Measurements from ENCODE around the gene PLEKHH1.

The PLEKHH1 gene

GRCh38 chr14:67510836-67511235 is 22.3 kb upstream of the PLEKHH1 start:
- DNase-seq = no peak

DNA sequence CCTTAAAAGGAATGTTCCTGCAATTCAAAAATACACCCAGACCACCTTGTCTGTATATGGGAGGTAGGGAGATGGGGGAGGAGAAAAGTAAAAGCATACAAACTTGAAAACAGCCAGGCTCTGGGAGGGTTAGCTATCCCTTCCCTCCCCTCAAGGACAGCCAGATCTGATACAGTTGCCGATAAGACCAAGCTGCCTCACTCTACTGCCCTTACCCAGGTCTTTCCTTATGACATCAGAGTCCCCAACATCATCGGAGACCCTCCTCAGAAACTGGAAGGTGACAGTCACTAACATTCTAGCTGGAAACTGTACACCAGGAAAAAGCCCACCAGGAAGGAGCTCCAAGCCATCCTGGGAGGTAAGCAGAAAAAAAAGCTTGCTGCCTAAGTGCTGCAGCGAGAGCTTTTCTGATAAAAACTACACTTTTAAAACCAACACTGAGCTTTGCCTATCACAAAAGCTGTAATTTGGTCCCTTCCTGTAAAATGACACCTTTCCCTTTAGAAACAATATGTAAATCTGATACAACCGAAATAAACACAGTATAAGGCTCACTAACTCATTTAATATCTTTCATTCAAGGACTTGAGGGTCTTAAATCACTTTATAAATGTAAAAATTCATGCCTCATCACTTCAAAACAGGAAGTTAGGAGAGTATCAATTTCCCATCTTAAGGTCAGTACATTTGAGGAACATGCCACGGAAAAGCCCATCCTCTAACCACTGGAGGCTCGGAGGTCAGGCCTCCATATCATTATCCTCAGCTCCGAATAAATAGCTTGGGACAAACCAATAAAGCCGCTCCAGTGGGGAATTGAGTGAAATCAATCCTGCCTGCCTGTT is 20.4 kb upstream of the PLEKHH1 start:
- DNase-seq = no peak

GRCh38 chr14:67513631-67514108 is 19.4 kb upstream of the PLEKHH1 start:
- DNase-seq = no peak

- DNase-seq = no peak
These were observed 18.9 kb upstream of the PLEKHH1 start for GRCh38 chr14:67514203-67514607.

DNA sequence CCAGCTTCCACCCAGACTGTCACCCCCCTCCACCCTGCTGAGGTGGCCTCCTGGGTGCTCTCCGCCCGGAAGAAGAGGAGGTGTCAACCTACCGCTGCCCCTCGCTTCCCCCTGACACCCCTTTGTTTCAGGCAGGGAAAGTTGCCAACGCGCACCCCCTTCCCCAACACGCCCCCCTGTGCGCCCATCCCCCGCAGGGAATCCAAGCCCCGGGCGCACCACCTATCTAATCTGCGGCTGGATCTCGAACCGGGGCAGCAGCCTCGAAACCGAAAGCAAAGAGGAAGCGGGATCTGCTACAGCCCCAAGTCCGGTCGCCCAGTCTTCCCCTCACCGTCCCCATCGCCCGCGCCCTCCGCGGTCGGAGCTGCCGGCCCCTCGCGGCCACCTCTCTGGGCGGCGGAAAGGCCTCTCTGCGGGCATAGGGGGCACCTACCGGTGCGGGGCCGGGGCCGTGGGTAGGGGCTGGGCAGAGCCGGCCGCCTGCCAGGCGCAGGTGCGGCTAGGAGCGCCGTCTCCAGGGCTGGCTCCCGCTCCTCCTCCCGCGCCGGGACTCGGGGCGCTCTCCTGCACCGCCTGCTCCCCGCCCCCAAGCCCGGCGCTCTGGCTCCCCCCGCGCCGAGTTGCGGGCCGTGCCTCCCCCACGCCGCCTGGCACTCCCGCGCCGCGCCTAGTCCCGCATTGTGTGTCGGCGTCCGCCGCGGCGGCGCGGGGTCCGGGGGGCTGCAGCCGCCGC is 18.3 kb upstream of the PLEKHH1 start:
- peak; percentile 16 for DNase-seq

DNA sequence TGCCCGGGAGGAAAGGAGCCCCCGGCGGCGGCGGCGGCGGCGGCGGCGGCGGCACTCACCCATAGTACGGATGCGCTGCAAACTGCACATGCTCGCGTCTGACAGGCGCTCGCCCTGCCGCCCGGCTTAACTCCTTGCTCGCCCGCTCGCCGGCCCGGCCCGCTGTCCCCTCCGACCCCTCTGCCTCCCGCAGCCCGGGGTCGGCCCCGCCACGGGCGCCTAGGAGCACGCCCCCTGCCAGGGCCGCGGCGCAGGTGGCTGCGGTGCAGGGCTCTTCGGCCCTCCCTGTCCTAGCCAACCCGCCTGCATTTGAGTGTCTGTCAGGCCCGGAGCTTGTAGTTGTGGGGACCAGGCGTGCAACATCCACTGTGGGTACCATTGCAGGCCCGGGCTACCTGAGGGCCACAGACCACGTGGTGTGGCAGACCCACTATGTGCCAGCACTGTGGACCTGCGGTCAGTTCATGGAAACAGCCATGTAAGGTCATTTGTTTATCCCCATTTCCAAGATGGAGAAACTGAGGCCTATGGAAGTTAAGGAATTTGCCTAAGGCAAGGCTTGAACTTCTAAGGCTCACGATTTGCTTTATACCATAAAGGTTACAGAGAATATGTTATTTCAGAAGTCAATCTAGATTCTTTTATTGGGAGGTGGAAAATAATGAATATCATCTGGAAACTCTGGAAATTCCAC is 17.6 kb upstream of the PLEKHH1 start:
- DNase-seq = peak; percentile 20

DNA sequence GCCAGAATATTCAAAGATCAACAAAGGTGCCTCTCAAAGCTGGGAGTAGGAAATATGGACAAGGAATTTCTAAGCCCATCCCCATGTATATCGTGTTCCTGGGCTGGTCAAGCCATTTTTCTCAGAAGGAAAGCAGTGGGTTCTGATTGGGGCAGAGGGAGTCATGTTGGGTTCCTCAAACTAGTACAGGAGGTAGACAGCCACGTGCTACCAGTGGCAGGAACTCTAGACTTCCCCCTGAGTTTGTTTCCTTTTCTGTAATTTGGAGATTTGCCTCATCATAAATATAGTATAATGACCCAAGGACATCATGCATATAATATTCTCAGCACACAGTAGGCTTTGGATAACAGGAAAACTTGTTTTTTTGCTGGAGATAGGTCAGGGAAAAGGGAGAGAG is 16.4 kb upstream of the PLEKHH1 start:
- no peak for DNase-seq

GRCh38 chr14:67517083-67517482 is 16.0 kb upstream of the PLEKHH1 start:
- no peak for DNase-seq

DNA sequence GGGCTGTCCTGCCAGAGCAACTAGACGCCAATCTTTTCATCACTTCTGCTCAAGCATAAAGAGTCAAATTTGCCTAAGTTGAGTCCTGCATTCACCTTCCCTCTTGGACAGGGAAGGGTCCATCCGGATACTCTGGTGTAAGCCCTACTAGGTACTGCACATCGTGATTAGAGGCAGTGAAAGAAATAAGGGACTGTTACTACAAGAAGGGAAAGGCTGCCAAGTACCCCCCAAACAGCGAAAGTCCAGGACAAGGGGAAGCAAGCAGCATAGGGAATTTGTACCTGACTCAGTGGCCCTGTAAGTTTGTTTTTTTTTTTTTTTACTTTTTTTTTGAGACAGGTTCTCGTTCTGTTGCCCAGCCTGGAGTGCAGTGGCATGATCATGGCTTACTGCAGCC is 13.7 kb upstream of the PLEKHH1 start:
- DNase-seq = no peak

DNA sequence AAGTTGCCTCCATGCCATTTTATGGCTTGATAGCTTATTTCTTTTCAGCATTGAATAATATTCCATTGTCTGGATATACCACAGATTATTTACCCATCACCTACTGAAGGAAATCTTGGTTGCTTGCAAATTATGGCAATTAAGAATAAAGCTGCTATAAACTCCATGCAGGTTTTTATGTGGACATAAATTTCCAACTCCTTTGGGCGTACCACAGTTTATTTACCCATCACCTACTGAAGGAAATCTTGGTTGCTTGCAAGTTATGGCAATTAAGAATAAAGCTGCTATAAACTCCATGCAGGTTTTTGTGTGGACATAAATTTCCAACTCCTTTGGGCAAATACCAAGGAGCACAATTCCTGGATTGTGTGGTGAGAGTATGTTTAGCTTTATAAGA is 12.6 kb upstream of the PLEKHH1 start:
- no peak for DNase-seq

DNA sequence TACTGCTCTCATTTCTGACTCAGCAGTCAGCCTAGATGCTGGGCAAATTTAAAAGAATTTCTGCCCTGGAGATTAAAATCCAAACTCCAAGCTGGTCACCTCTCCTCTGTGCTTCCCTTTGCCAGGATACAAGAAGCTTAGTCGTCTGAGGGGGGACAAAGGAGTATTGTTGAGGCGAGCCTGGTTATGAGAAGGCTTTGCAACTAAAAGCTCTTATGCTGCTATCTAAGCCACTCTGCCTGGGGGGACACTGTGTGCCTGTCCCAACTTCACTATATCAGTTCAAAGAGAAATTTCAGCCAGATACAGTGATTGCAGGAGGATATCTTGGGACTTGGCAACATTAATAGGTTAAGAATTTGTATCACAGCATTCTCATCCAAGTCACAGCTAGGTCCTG is 10.8 kb upstream of the PLEKHH1 start:
- DNase-seq = no peak

DNA sequence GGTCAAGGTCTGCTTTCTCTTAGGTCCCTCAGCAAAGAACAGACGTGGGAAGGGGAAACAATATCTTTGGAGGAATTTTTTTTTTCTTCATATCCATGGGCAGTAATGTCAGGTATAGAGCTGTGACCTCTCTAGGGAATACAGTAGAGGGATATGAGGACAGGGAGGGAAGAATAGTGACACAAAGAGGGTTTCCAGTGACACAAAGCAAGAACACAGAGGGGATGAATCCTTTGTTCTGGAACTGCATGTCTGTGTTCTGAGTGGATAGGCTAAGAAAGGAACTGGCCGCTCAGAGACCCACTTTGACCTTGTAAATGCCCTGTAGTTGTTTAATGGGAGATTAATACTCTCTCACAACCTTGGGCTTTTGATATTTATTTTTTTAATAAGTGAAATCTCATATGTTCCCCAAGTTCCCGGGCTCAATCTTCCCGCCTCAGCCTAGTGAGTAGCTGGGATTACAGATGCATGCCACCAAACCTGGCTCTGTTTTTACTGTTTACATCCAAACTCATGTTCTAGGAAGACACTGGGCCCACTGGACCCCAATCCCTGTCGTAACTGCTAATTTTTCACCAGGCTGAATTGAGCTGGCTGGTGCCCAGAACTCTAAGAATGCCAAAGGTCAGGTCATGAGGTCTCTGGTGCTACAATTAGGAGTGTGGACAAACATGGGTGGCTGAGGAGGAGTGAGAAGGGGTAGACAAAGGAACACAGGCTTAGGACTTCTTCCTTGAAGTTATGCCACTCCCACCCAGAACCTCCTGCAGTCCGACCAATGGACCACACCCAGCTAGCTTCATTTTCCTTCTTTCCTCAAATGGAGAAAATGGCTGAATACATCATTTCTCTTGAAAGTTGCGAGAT is 9.1 kb upstream of the PLEKHH1 start:
- no peak for DNase-seq

DNA sequence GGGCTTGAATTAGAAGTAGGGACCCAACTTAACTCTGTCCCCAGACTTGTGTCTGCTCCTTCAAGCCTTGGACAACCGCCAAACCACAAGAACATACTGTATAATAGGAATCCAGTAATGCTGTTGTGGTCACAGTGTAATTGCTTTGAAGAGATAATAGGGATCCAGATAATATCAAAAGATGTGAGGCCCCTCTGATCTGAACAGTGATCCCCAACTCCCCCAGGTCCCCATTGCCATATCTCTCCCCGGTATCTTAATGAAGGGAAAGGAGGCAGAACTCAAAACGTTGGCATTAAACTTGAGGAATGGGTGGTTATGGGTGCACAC is 8.5 kb upstream of the PLEKHH1 start:
- DNase-seq = no peak

- DNase-seq = no peak
These were observed 7.7 kb upstream of the PLEKHH1 start for GRCh38 chr14:67525389-67525788.

GRCh38 chr14:67526181-67526580 is 6.9 kb upstream of the PLEKHH1 start:
- no peak for DNase-seq

- peak; percentile 22 for DNase-seq
These were observed 6.2 kb upstream of the PLEKHH1 start for GRCh38 chr14:67526676-67527459.

DNA sequence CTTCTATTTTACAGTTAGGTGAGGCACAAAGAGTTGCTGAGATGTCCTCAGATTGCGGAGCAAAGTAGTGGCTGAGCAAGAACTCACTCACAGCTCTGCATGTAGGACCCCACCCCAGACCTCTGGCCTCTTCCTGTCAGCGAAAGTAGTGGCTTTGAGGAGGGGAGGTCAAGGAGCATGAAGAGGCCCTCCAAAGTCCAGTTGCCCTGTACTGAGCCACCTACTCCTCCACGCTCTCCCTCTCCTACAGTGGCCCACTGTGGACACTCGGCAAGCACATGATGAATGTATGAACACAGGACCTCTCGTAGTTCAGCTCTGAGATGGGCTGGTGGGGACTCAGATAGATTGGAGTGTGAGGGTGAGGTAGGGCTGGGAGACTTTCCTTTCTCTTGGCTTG is 5.3 kb upstream of the PLEKHH1 start:
- DNase-seq = no peak

DNA sequence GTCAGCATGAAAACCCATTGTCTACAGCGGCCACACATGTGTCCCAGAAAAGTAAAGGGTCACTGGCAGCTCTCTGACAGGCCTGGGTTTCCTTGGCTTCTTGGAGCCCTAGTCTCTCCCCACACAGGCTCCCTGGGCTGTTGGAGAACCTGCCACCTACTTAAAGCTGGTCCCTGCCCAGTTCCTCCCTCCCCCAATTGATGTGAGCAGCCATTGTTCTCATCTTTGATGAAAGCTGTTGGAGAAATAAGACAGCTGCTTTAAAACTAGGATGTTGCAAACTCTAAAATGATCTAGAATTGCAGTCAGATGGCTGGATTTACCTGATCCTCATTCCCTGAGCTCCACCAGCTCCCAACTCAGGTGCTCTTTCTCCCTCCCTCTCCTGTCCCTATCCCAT is 4.8 kb upstream of the PLEKHH1 start:
- no peak for DNase-seq

DNA sequence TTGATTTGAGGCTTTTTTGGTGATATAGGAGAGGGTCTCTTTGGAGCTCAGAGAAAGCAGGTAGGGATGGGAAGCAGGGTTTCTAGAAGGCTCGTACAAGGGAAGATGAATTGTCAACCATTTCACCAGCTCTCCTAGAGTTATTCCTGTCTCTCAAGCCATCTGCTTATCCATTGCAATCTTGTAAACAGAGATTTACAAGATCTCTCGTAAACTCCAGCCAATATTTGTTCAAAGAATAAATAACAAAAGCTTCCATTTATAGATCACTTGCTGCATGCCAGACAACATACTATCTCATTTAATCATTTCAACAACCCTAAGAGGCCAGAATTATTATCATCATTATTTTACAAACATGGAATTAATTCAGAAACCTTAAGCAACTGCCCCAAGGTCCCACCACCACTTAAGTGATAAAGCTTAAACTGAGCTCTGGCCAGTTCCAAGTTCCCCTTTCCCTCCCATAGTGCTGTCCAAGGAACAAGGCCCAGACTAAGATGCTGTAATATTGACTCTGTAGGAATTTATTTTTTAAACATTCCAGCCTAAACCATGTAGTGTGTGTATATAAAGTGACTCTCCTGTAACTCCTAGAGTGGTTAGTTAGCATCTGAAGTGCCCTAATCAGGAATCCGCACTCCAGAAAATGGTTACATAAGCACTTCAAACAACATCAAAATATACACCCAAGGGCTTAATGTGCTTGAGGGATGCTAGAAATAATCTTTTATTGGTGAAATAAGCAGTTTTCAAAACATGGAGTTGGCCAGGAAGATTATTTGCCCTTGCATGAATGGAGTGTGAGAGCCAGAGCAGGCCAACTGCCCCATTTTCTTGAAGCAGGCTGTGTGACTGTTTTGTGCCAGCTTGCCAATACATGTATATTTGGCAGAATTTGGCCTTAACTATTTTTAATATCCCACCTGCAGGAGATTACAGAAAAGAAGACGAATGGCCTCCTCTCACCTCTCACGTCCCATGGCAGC is 2.8 kb upstream of the PLEKHH1 start:
- DNase-seq = no peak

DNA sequence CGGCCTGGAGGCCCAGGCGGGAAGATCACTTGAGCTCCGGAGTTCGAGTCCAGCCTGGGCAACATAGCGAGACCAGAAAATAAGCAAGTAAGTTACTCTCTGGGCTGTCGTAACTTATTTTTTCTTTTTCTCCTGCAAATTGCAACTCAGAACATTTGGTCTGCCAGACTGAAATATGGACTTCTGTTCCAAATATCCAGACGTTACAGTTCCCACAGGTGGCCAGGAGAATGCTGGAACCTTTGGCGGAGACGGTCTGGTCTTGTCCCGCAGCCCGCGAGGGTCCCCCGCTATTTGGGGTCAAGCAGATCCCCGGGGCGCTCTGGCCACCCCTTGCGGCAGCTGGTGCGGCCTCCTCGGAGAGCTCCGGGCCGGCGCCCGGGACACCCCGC is 488 bp upstream of the PLEKHH1 start:
- no peak for DNase-seq

DNA sequence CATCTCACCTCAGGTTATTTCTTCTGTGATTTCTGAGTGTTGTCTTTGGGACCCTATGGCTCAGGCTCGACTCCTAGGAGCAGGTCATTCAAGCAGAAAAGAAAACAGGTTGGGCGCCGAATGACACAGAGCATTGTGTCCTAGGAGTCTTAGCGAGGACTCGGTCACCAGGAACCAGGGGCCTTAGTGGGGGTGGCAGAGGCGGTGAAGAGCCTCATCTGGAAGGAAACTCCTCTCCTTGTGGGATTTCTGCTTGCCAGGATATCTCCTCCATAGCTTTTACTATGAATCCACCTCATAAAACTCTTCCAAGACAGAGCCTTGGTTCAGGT is 630 bp downstream of the PLEKHH1 start:
- DNase-seq = no peak

Data from stimulated activated CD4-positive, alpha-beta T cell treated with anti-CD3 and anti-CD28 coated beads, Interleukin-1b, Interleukin-23, amount 100 ng/mL, for 48 hours (primary cell).